ENCODE data around the gene CAPN11. TPM values are rescaled to one million over a fixed set of nuclear protein-coding genes. Genes with fewer than 3 reads are reported as not detected.

CAPN11 gene
- total and polyA plus RNA-seq, 9 of the 15 experiments (the other 6 are each of a cell fraction or from before 2014, with no cell fraction given), result 0.03 to 0.61 (median 0.17) TPM; not detected in 1

GRCh38 chr6:44223319-44224028 is 64.9 kb downstream of the CAPN11 start, which contains the start of gene SLC29A1 (continued):
- TF ChIP-seq ZNF318 (IDR thresholded peaks at IDR 0.05; ENCODE audit: borderline replicate concordance in 1 of 2, low read depth in 1 of 2) (no peak), SMAD2 (IDR thresholded peaks at IDR 0.05; ENCODE audit: low read depth, low read length) (no peak), MTA3 (IDR thresholded peaks at IDR 0.05; ENCODE audit: borderline replicate concordance) (no peak; the same call in 1 of the 2 replicates), PRMT5 (CRISPR knock-in tag; IDR thresholded peaks at IDR 0.05) (no peak), SIN3B (IDR thresholded peaks at IDR 0.05; ENCODE audit: low read depth) (no peak), FOSL1 (tag; conservative IDR thresholded peaks at IDR 0.05) (0 out of 2 replicates have a peak, but pooled peaks have one; percentile 19), SPI1 (IDR thresholded peaks at IDR 0.05; ENCODE audit: borderline replicate concordance, low read depth, low read length) (no peak), SRSF9 (IDR thresholded peaks at IDR 0.05; ENCODE audit: borderline replicate concordance, low read depth, low read length) (no peak), ETV5 (CRISPR knock-in tag; IDR thresholded peaks at IDR 0.05; ENCODE audit: low read depth) (0 out of 2 replicates have a peak, but pooled peaks have one; percentile 44), ZNF24 (IDR thresholded peaks at IDR 0.05) (no peak), ZNF274 (IDR thresholded peaks at IDR 0.05; ENCODE audit: borderline replicate concordance, low read depth, low read length) (no peak), LARP7 (IDR thresholded peaks at IDR 0.05) (no peak), ZNF431 (CRISPR knock-in tag; IDR thresholded peaks at IDR 0.05) (0 out of 2 replicates have a peak, but pooled peaks have one; percentile 60), PHF20 (IDR thresholded peaks at IDR 0.05; ENCODE audit: partially characterized antibody) (peak; percentile 26), HDAC1 (IDR thresholded peaks at IDR 0.05) (peak in 1 of 2 experiments; percentile 73; a peak in 2 of 4 replicates)
- TF ChIP-seq, protein P1, sequence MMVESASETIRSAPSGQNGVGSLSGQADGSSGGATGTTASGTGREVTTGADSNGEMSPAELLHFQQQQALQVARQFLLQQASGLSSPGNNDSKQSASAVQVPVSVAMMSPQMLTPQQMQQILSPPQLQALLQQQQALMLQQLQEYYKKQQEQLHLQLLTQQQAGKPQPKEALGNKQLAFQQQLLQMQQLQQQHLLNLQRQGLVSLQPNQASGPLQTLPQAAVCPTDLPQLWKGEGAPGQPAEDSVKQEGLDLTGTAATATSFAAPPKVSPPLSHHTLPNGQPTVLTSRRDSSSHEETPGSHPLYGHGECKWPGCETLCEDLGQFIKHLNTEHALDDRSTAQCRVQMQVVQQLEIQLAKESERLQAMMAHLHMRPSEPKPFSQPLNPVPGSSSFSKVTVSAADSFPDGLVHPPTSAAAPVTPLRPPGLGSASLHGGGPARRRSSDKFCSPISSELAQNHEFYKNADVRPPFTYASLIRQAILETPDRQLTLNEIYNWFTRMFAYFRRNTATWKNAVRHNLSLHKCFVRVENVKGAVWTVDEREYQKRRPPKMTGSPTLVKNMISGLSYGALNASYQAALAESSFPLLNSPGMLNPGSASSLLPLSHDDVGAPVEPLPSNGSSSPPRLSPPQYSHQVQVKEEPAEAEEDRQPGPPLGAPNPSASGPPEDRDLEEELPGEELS (CRISPR knock-in tag; IDR thresholded peaks at IDR 0.05; ENCODE audit: borderline replicate concordance), result no peak; the same call in 1 of the 2 replicates
- TF ChIP-seq, protein P2, sequence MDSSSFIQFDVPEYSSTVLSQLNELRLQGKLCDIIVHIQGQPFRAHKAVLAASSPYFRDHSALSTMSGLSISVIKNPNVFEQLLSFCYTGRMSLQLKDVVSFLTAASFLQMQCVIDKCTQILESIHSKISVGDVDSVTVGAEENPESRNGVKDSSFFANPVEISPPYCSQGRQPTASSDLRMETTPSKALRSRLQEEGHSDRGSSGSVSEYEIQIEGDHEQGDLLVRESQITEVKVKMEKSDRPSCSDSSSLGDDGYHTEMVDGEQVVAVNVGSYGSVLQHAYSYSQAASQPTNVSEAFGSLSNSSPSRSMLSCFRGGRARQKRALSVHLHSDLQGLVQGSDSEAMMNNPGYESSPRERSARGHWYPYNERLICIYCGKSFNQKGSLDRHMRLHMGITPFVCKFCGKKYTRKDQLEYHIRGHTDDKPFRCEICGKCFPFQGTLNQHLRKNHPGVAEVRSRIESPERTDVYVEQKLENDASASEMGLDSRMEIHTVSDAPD (CRISPR knock-in tag; IDR thresholded peaks at IDR 0.05), result no peak

Measured in K562 (cell line).